ENCODE results near the gene YWHAH.

- no peak for TF ChIP-seq ARNTL (CRISPR knock-in tag; IDR thresholded peaks at IDR 0.05; ENCODE audit: borderline replicate concordance, low read depth)
- TF ChIP-seq BACH2 (CRISPR knock-in tag; IDR thresholded peaks at IDR 0.05; ENCODE audit: borderline replicate concordance) = no peak
- TF ChIP-seq ZFP30 (CRISPR knock-in tag; IDR thresholded peaks at IDR 0.05) = no peak
- no peak for TF ChIP-seq GLIS3 (CRISPR knock-in tag; IDR thresholded peaks at IDR 0.05)
- no peak for TF ChIP-seq RARB (CRISPR knock-in tag; IDR thresholded peaks at IDR 0.05)
- no peak for TF ChIP-seq ZFP3 (CRISPR knock-in tag; IDR thresholded peaks at IDR 0.05)
These were observed 39.7 kb upstream of the YWHAH start for GRCh38 chr22:31904651-31905050.

Data from SK-N-SH treated with all-trans-retinoic acid at 6 μM for 48 hours (cell line).